Vagina (tissue), 2 donors: ENCODE results near the gene AP1G2. TPM values are rescaled to one million over a fixed set of nuclear protein-coding genes. Genes with fewer than 3 reads are reported as not detected.
"Not testable (repeated sequence)": the region's sequence is repeated elsewhere in the genome, so short reads cannot be mapped to it uniquely, and the experiment has no call there.

Source experiments
- DNase-seq, 2 donors: peaks; one replicate each; pipeline ENCODE4 v3.0.0-alpha.2; 2017; ENCODE audit errors: extremely low spot score in 2 of 2
- H3K27ac ChIP-seq: fragments of 200-600 bp; sonication (generic); one replicate; pipeline ENCODE4 v1.5.1; 2019
- H3K27me3 ChIP-seq: fragments of 200-600 bp; sonication (generic); one replicate; pipeline ENCODE4 v1.5.1; 2019
- H3K36me3 ChIP-seq, 2 donors: fragments of 200-600 bp; sonication (generic); one replicate each; pipeline ENCODE4 v1.5.1; 2017 to 2019
- H3K4me1 ChIP-seq: fragments of 200-600 bp; sonication (generic); one replicate; pipeline ENCODE4 v1.5.1; 2019
- H3K4me3 ChIP-seq, 2 donors: fragments of 200-600 bp; sonication (generic); 1 replicate in 1 of 2; 2 replicates in 1 of 2; pipeline ENCODE4 v1.5.1; 2016 to 2019
- H3K9me3 ChIP-seq: fragments of 200-600 bp; sonication (generic); one replicate; pipeline ENCODE4 v1.5.1; 2019
- CTCF ChIP-seq, 3 experiments: fragments of 450-650 bp in 2 of 3; fragments of 200-600 bp in 1 of 3; sonication (generic) in 1 of 3; IDR thresholded peaks; one replicate each; pipeline ENCODE4 v1.5.1; 2017 to 2019; ENCODE audit warnings: antibody characterized with exemption in 3 of 3, mild to moderate bottlenecking in 2 of 3, moderate library complexity in 2 of 3
- POLR2A ChIP-seq, 2 donors: fragments of 450-650 bp; IDR thresholded peaks; one replicate each; pipeline ENCODE4 v1.6.1; 2017; ENCODE audit warnings: antibody characterized with exemption in 2 of 2, mild to moderate bottlenecking in 2 of 2, moderate library complexity in 2 of 2
- POLR2AphosphoS5 ChIP-seq, 2 donors: sonication (generic); formaldehyde crosslinking; IDR thresholded peaks; one replicate each; pipeline ENCODE4 v1.9.0; 2017; ENCODE audit warnings: antibody characterized with exemption in 2 of 2, mild to moderate bottlenecking in 2 of 2, low read depth in 1 of 2; ENCODE audit not compliant: insufficient read depth in 1 of 2
- intact Hi-C: fragments of 100-400 bp; cut with DNase I; formaldehyde crosslinking; loops from one replicate; pipeline ENCODE4 v1.15.1; 2023
- total RNA-seq: library from RNA; depleted of rRNA; stranded (reverse); fragments of >200 nt; gene quantifications from one replicate; pipeline ENCODE4 v1.2.3, GENCODE V29; 2016

Gene AP1G2
- total RNA-seq, 1 donor from 2014 or later: 122 TPM

GRCh38 chr14:23602181-23603095 is 34.8 kb upstream of the AP1G2 start:
- Histone ChIP-seq H3K36me3 (no peaks in the 10 kb centered on the region), H3K27me3 (no peaks in the 10 kb centered on the region), H3K4me3 (no peak overlapping the region), H3K9me3 (no peaks in the 10 kb centered on the region), H3K4me1 (no peaks in the 10 kb centered on the region), H3K27ac (no peak overlapping the region)
- intact Hi-C loops: no loop called here
- TF ChIP-seq CTCF (IDR thresholded peaks at IDR 0.05) (no peak), POLR2A (IDR thresholded peaks at IDR 0.05) (no peak), POLR2AphosphoS5 (IDR thresholded peaks at IDR 0.05; ENCODE audit: insufficient read depth in 1 of 2, low read depth in 1 of 2) (no peak)
- no peak for DNase-seq

- DNase-seq: no peak
Measured at GRCh38 chr14:23601845-23602180, 34.2 kb upstream of the AP1G2 start.

GRCh38 chr14:23601424-23601823 is 33.8 kb upstream of the AP1G2 start:
- no peak for TF ChIP-seq CTCF (IDR thresholded peaks at IDR 0.05)
- no peak for TF ChIP-seq POLR2A (IDR thresholded peaks at IDR 0.05)
- no peak for TF ChIP-seq POLR2AphosphoS5 (IDR thresholded peaks at IDR 0.05; ENCODE audit: insufficient read depth in 1 of 2, low read depth in 1 of 2)
- intact Hi-C loops: no loop called here
- Histone ChIP-seq H3K27me3 (no peaks in the 10 kb centered on the region), H3K9me3 (no peaks in the 10 kb centered on the region), H3K4me1 (no peaks in the 10 kb centered on the region), H3K36me3 (no peaks in the 10 kb centered on the region), H3K4me3 (no peak overlapping the region), H3K27ac (no peak overlapping the region)
- no peak for DNase-seq

More at GRCh38 chr14:23601845-23602180, 34.2 kb upstream of the AP1G2 start:
- H3K4me3 ChIP-seq: no peak overlapping the region
- H3K27me3 ChIP-seq: no peaks in the 10 kb centered on the region
- H3K4me1 ChIP-seq: no peaks in the 10 kb centered on the region
- no peak overlapping the region for H3K27ac ChIP-seq
- intact Hi-C loops: no loop called here
- H3K9me3 ChIP-seq: no peaks in the 10 kb centered on the region
- TF ChIP-seq CTCF (IDR thresholded peaks at IDR 0.05) (no peak), POLR2AphosphoS5 (IDR thresholded peaks at IDR 0.05; ENCODE audit: insufficient read depth in 1 of 2, low read depth in 1 of 2) (no peak), POLR2A (IDR thresholded peaks at IDR 0.05) (no peak)
- no peaks in the 10 kb centered on the region for H3K36me3 ChIP-seq

GRCh38 chr14:23600806-23601205 is 33.2 kb upstream of the AP1G2 start:
- H3K9me3 ChIP-seq: no peaks in the 10 kb centered on the region
- DNase-seq: no peak
- no peaks in the 10 kb centered on the region for H3K4me1 ChIP-seq
- no peak overlapping the region for H3K27ac ChIP-seq
- no peaks in the 10 kb centered on the region for H3K27me3 ChIP-seq
- no peaks in the 10 kb centered on the region for H3K36me3 ChIP-seq
- no peak overlapping the region for H3K4me3 ChIP-seq
- no peak for TF ChIP-seq POLR2AphosphoS5 (IDR thresholded peaks at IDR 0.05; ENCODE audit: insufficient read depth in 1 of 2, low read depth in 1 of 2)
- intact Hi-C loops: no loop called here

GRCh38 chr14:23600322-23600707 is 32.7 kb upstream of the AP1G2 start:
- H3K4me3 ChIP-seq: no peak overlapping the region
- intact Hi-C loops: no loop called here
- H3K36me3 ChIP-seq: no peaks in the 10 kb centered on the region
- H3K9me3 ChIP-seq: no peaks in the 10 kb centered on the region
- TF ChIP-seq POLR2A (IDR thresholded peaks at IDR 0.05) (no peak), CTCF (IDR thresholded peaks at IDR 0.05) (no peak), POLR2AphosphoS5 (IDR thresholded peaks at IDR 0.05; ENCODE audit: insufficient read depth in 1 of 2, low read depth in 1 of 2) (no peak)
- no peaks in the 10 kb centered on the region for H3K4me1 ChIP-seq
- no peak for DNase-seq
- H3K27me3 ChIP-seq: no peaks in the 10 kb centered on the region
- H3K27ac ChIP-seq: no peak overlapping the region

- intact Hi-C loops, H3K4me1 ChIP-seq, H3K36me3 ChIP-seq, H3K27ac ChIP-seq, DNase-seq, H3K9me3 ChIP-seq, H3K4me3 ChIP-seq, H3K27me3 ChIP-seq: not testable (repeated sequence)
Measured at GRCh38 chr14:23594191-23594590, 26.6 kb upstream of the AP1G2 start.
